Liver (tissue), 9 donors: ENCODE results near the gene CHPF2. TPM values are rescaled to one million over a fixed set of nuclear protein-coding genes. Genes with fewer than 3 reads are reported as not detected.

Experiments used
- DNase-seq: peaks from one replicate; pipeline ENCODE4 v3.0.0-alpha.2; 2017; ENCODE audit warnings: low spot score
- H3K27ac ChIP-seq, 2 donors: one replicate each; pipeline ENCODE4 v1.7.0; 2013; ENCODE audit warnings: inconsistent platforms in 2 of 2, low read length in 2 of 2, control low read depth in 1 of 2, low read depth in 1 of 2, mild to moderate bottlenecking in 1 of 2
- H3K27me3 ChIP-seq, 4 donors: one replicate each; pipeline versions ENCODE4 v1.6.1 to v1.7.0; 2013; ENCODE audit warnings: low read length in 3 of 4, inconsistent platforms in 1 of 4, mild to moderate bottlenecking in 1 of 4, moderate library complexity in 1 of 4; ENCODE audit not compliant: control insufficient read depth in 4 of 4, insufficient read depth in 4 of 4
- H3K36me3 ChIP-seq, 4 donors: one replicate each; pipeline versions ENCODE4 v1.6.1 to v1.7.0; 2013; ENCODE audit warnings: low read length in 3 of 4, mild to moderate bottlenecking in 3 of 4, low read depth in 1 of 4, moderate library complexity in 1 of 4; ENCODE audit not compliant: control insufficient read depth in 4 of 4, insufficient read depth in 3 of 4
- H3K4me1 ChIP-seq, 4 donors: one replicate each; pipeline versions ENCODE4 v1.6.1 to v1.7.0; 2013; ENCODE audit warnings: low read length in 3 of 4, mild to moderate bottlenecking in 3 of 4, moderate library complexity in 1 of 4; ENCODE audit not compliant: control insufficient read depth in 4 of 4, insufficient read depth in 4 of 4
- H3K4me3 ChIP-seq, 3 donors: one replicate each; pipeline versions ENCODE4 v1.6.1 to v1.7.0; 2013; ENCODE audit warnings: low read length in 3 of 3, control low read depth in 1 of 3, low read depth in 1 of 3, mild to moderate bottlenecking in 1 of 3
- H3K9ac ChIP-seq, 2 donors: one replicate each; pipeline ENCODE4 v1.7.0; 2013; ENCODE audit warnings: low read length in 2 of 2, mild to moderate bottlenecking in 2 of 2, moderate library complexity in 2 of 2, control low read depth in 1 of 2, low read depth in 1 of 2
- H3K9me3 ChIP-seq, 4 donors: one replicate each; pipeline versions ENCODE4 v1.6.1 to v1.7.0; 2013; ENCODE audit warnings: low read length in 3 of 4; ENCODE audit not compliant: control insufficient read depth in 4 of 4
- ATF3 ChIP-seq: IDR thresholded peaks from 2 replicates; pipeline ENCODE4 v1.6.1; 2016; ENCODE audit warnings: antibody characterized with exemption
- CTCF ChIP-seq: fragments of 150-350 bp; IDR thresholded peaks from 2 replicates; pipeline ENCODE4 v1.5.1; 2017; ENCODE audit warnings: improper control_type of control experiment, low read depth, low read length; ENCODE audit not compliant: missing input control
- EGR1 ChIP-seq, 2 donors: IDR thresholded peaks; 2 replicates each; pipeline ENCODE4 v1.6.1; 2016 to 2018; ENCODE audit warnings: antibody characterized with exemption in 2 of 2, low read depth in 2 of 2
- FOXA1 ChIP-seq: IDR thresholded peaks from 2 replicates; pipeline ENCODE4 v1.6.1; 2016; ENCODE audit warnings: antibody characterized with exemption
- FOXA2 ChIP-seq: IDR thresholded peaks from 2 replicates; pipeline ENCODE4 v1.6.1; 2016; ENCODE audit warnings: antibody characterized with exemption
- GABPA ChIP-seq, 2 donors: IDR thresholded peaks in 1 of 2; conservative IDR thresholded peaks in 1 of 2; 2 replicates each; pipeline ENCODE4 v1.6.1; 2016; ENCODE audit warnings: antibody characterized with exemption in 2 of 2, mild to moderate bottlenecking in 1 of 2, moderate library complexity in 1 of 2
- HNF4A ChIP-seq, 2 donors: conservative IDR thresholded peaks; 2 replicates each; pipeline ENCODE4 v1.6.1; 2016; ENCODE audit warnings: antibody characterized with exemption in 2 of 2, mild to moderate bottlenecking in 2 of 2
- HNF4G ChIP-seq: IDR thresholded peaks from 2 replicates; pipeline ENCODE4 v1.6.1; 2016; ENCODE audit warnings: antibody characterized with exemption
- JUND ChIP-seq, 2 donors: IDR thresholded peaks; 2 replicates each; pipeline ENCODE4 v1.6.1; 2016; ENCODE audit warnings: antibody characterized with exemption in 2 of 2
- NR2F2 ChIP-seq: IDR thresholded peaks from 2 replicates; pipeline ENCODE4 v1.6.1; 2016; ENCODE audit warnings: antibody characterized with exemption
- RAD21 ChIP-seq, 2 donors: IDR thresholded peaks; 2 replicates each; pipeline ENCODE4 v1.6.1; 2016; ENCODE audit warnings: antibody characterized with exemption in 2 of 2, mild to moderate bottlenecking in 2 of 2
- REST ChIP-seq: IDR thresholded peaks from 2 replicates; pipeline ENCODE4 v1.6.1; 2016; ENCODE audit warnings: antibody characterized with exemption, mild to moderate bottlenecking
- RXRA ChIP-seq, 2 donors: IDR thresholded peaks; 2 replicates each; pipeline ENCODE4 v1.6.1; 2017 to 2018; ENCODE audit warnings: antibody characterized with exemption in 2 of 2, mild to moderate bottlenecking in 1 of 2
- SP1 ChIP-seq: IDR thresholded peaks from 2 replicates; pipeline ENCODE4 v1.6.1; 2018; ENCODE audit warnings: antibody characterized with exemption, mild to moderate bottlenecking
- TAF1 ChIP-seq: conservative IDR thresholded peaks from 2 replicates; pipeline ENCODE4 v1.6.1; 2016; ENCODE audit warnings: antibody characterized with exemption, mild to moderate bottlenecking
- YY1 ChIP-seq: IDR thresholded peaks from 2 replicates; pipeline ENCODE4 v1.6.1; 2016; ENCODE audit warnings: antibody characterized with exemption, mild to moderate bottlenecking
- WGBS: extraction: QIAGEN DNeasy Blood & Tissue Kit; methylation state at CpG from one replicate; pipeline ENCODE4 v1.1.7; 2013; 5-methylcytosine and 5-hydroxymethylcytosine counted together
- polyA plus RNA-seq, 2 donors: library from polyadenylated mRNA; stranded (reverse) in 1 of 2; unstranded in 1 of 2; fragments of 200-250 nt in 1 of 2; fragments of >200 nt in 1 of 2; fragmentation: Nextera tagmentation in 1 of 2; extraction: Ambion mirVana in 1 of 2; gene quantifications; one replicate each; pipeline versions ENCODE4 v1.2.1 to v1.2.3, GENCODE V29; 2013 to 2015
- total RNA-seq, 2 donors: library from RNA; depleted of rRNA; stranded (reverse); fragments of >200 nt; gene quantifications; one replicate each; pipeline ENCODE4 v1.2.3, GENCODE V29; 2014
- TF ChIP-seq, protein P1 (sequence below): IDR thresholded peaks from 2 replicates; pipeline ENCODE4 v1.6.1; 2016; ENCODE audit warnings: antibody characterized with exemption
- TF ChIP-seq, protein P2 (sequence below): IDR thresholded peaks from 2 replicates; pipeline ENCODE4 v1.6.1; 2016; ENCODE audit warnings: antibody characterized with exemption
- donor health status: healthy.
- donor health status: healthy.
- donor health status: healthy.
- donor health status: healthy.
- donor health status: healthy.

Gene CHPF2
- total and polyA plus RNA-seq, 4 donors: 4.1 to 19.7 (median 18.1) TPM

GRCh38 chr7:151193203-151193978 lies 38.9 kb upstream of the CHPF2 start:
- WGBS: 93% methylated on average over 14 of the region's 14 CpGs
- Histone ChIP-seq H3K4me3 (no peak overlapping the region), H3K27me3 (peaks cover 0 to 9% (median under 1%) of the 10 kb centered on the region in 4 donors), H3K4me1 (no peaks in the 10 kb centered on the region), H3K27ac (no peak overlapping the region), H3K9me3 (no peaks in the 10 kb centered on the region), H3K9ac (no peak overlapping the region), H3K36me3 (no peaks in the 10 kb centered on the region)
- no peak for DNase-seq
- no peak for TF ChIP-seq CTCF
- no peak for TF ChIP-seq EGR1 (IDR thresholded peaks at IDR 0.05; ENCODE audit: low read depth in 2 of 2)
- TF ChIP-seq FOXA2: no peak
- no peak for TF ChIP-seq SP1
- TF ChIP-seq, protein P1, sequence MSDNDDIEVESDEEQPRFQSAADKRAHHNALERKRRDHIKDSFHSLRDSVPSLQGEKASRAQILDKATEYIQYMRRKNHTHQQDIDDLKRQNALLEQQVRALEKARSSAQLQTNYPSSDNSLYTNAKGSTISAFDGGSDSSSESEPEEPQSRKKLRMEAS: no peak
- no peak for TF ChIP-seq FOXA1
- no peak for TF ChIP-seq REST
- no peak for TF ChIP-seq HNF4A (conservative IDR thresholded peaks at IDR 0.05)
- no peak for TF ChIP-seq RXRA (IDR thresholded peaks at IDR 0.05)
- no peak for TF ChIP-seq TAF1
- TF ChIP-seq NR2F2: no peak
- TF ChIP-seq RAD21 (IDR thresholded peaks at IDR 0.05): no peak
- TF ChIP-seq GABPA (IDR thresholded peaks at IDR 0.05 in 1 of 2, conservative IDR thresholded peaks at IDR 0.05 in 1 of 2): no peak
- no peak for TF ChIP-seq YY1
- TF ChIP-seq ATF3: no peak
- TF ChIP-seq, protein P2, sequence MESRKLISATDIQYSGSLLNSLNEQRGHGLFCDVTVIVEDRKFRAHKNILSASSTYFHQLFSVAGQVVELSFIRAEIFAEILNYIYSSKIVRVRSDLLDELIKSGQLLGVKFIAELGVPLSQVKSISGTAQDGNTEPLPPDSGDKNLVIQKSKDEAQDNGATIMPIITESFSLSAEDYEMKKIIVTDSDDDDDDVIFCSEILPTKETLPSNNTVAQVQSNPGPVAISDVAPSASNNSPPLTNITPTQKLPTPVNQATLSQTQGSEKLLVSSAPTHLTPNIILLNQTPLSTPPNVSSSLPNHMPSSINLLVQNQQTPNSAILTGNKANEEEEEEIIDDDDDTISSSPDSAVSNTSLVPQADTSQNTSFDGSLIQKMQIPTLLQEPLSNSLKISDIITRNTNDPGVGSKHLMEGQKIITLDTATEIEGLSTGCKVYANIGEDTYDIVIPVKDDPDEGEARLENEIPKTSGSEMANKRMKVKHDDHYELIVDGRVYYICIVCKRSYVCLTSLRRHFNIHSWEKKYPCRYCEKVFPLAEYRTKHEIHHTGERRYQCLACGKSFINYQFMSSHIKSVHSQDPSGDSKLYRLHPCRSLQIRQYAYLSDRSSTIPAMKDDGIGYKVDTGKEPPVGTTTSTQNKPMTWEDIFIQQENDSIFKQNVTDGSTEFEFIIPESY: no peak
- no peak for TF ChIP-seq JUND (IDR thresholded peaks at IDR 0.05)
- TF ChIP-seq HNF4G: no peak
